Cardiac muscle cell (in vitro differentiated cells and primary cell): ENCODE results near the gene R3HDM2. TPM values are rescaled to one million over a fixed set of nuclear protein-coding genes. Genes with fewer than 3 reads are reported as not detected.
A peak's percentile ranks its signal among the peaks of the same experiment; 100 is the strongest.

Experiments used
- DNase-seq, 2 donors: peaks; one replicate each; pipeline versions ENCODE4 v3.0.0 to v3.0.0-alpha.2; 2010 to 2017; ENCODE audit warnings: low read depth in 1 of 2, low spot score in 1 of 2
- H3K27ac ChIP-seq: fragments of 200-600 bp; sonication (generic); 2 replicates; pipeline ENCODE4 v1.5.1; 2016
- H3K27me3 ChIP-seq: fragments of 200-600 bp; sonication (generic); 2 replicates; pipeline ENCODE4 v1.6.0; 2016; ENCODE audit warnings: control low read depth
- H3K36me3 ChIP-seq: fragments of 200-600 bp; sonication (generic); 2 replicates; pipeline ENCODE4 v1.5.1; 2016; ENCODE audit warnings: control low read depth
- H3K4me1 ChIP-seq: fragments of 200-600 bp; sonication (generic); 2 replicates; pipeline ENCODE4 v1.8.1; 2017; ENCODE audit warnings: low read depth, mild to moderate bottlenecking, mixed run types
- H3K4me3 ChIP-seq: fragments of 200-600 bp; sonication (generic); 2 replicates; pipeline ENCODE4 v1.5.1; 2016; ENCODE audit warnings: mild to moderate bottlenecking
- H3K9me3 ChIP-seq: fragments of 200-600 bp; sonication (generic); 2 replicates; pipeline ENCODE4 v1.5.1; 2017; ENCODE audit warnings: low read depth, mild to moderate bottlenecking, control low read depth
- CTCF ChIP-seq: IDR thresholded peaks from 2 replicates; pipeline ENCODE4 v1.5.1; 2012; ENCODE audit warnings: low read depth, mild to moderate bottlenecking, low read length
- polyA plus RNA-seq: library from polyadenylated mRNA; unstranded; fragments of >200 nt; fragmentation: Nextera tagmentation; extraction: Ambion mirVana; gene quantifications from 2 replicates; pipeline ENCODE4 v1.2.1, GENCODE V29; 2016
- total RNA-seq: library from RNA; depleted of rRNA; stranded (reverse); fragments of >200 nt; gene quantifications from 2 replicates; pipeline ENCODE4 v1.2.3, GENCODE V29; 2016

R3HDM2 gene
- total and polyA plus RNA-seq, 2 experiments from 2014 or later: 23.3 to 59.9 TPM

GRCh38 chr12:57215065-57215464 lies 215.8 kb downstream of the R3HDM2 start:
- TF ChIP-seq CTCF: no peak
- H3K4me1 ChIP-seq: no peaks in the 10 kb centered on the region
- no peaks in the 10 kb centered on the region for H3K9me3 ChIP-seq
- no peak for DNase-seq
- no peak overlapping the region for H3K4me3 ChIP-seq
- peaks cover 65% of the 10 kb centered on the region for H3K27me3 ChIP-seq
- peaks cover 4% of the 10 kb centered on the region for H3K36me3 ChIP-seq
- H3K27ac ChIP-seq: no peak overlapping the region

GRCh38 chr12:57214398-57214781 lies 216.5 kb downstream of the R3HDM2 start:
- H3K36me3 ChIP-seq: peaks cover 9% of the 10 kb centered on the region
- H3K9me3 ChIP-seq: no peaks in the 10 kb centered on the region
- no peaks in the 10 kb centered on the region for H3K4me1 ChIP-seq
- H3K27ac ChIP-seq: no peak overlapping the region
- TF ChIP-seq CTCF: peak; percentile 65
- H3K27me3 ChIP-seq: peaks cover 58% of the 10 kb centered on the region
- DNase-seq: peak; percentile 60 to 76
- no peak overlapping the region for H3K4me3 ChIP-seq

- no peaks in the 10 kb centered on the region for H3K9me3 ChIP-seq
- H3K4me3 ChIP-seq: no peak overlapping the region
- peaks cover 12% of the 10 kb centered on the region for H3K36me3 ChIP-seq
- DNase-seq: no peak
- no peak overlapping the region for H3K27ac ChIP-seq
- H3K27me3 ChIP-seq: peaks cover 53% of the 10 kb centered on the region
- no peak for TF ChIP-seq CTCF
- no peaks in the 10 kb centered on the region for H3K4me1 ChIP-seq
Observed at GRCh38 chr12:57213763-57214397, 217.0 kb downstream of the R3HDM2 start.

GRCh38 chr12:57213058-57213715 lies 217.7 kb downstream of the R3HDM2 start:
- peak; percentile 96 for TF ChIP-seq CTCF
- H3K4me1 ChIP-seq: no peaks in the 10 kb centered on the region
- H3K36me3 ChIP-seq: peaks cover 12% of the 10 kb centered on the region
- no peak overlapping the region for H3K4me3 ChIP-seq
- no peaks in the 10 kb centered on the region for H3K9me3 ChIP-seq
- H3K27me3 ChIP-seq: peaks cover 46% of the 10 kb centered on the region
- DNase-seq: peak; percentile 82 to 89
- no peak overlapping the region for H3K27ac ChIP-seq

- TF ChIP-seq CTCF: no peak
- H3K4me3 ChIP-seq: no peak overlapping the region
- no peak overlapping the region for H3K27ac ChIP-seq
- H3K27me3 ChIP-seq: peaks cover 41% of the 10 kb centered on the region
- DNase-seq: no peak
- peaks cover 12% of the 10 kb centered on the region for H3K36me3 ChIP-seq
- no peaks in the 10 kb centered on the region for H3K4me1 ChIP-seq
- H3K9me3 ChIP-seq: no peaks in the 10 kb centered on the region
Observed at GRCh38 chr12:57212701-57213057, 218.2 kb downstream of the R3HDM2 start.
